Natural killer cell (primary cell): ENCODE results near the gene HBZ. TPM values are rescaled to one million over a fixed set of nuclear protein-coding genes. Genes with fewer than 3 reads are reported as not detected.

Source experiments
- ATAC-seq, 3 donors: fragments of 150-1000 bp in 2 of 3; fragments of 200-7000 bp in 1 of 3; cut with Tn5 transposase; 1 replicate in 1 of 3; 2 replicates in 2 of 3; pipeline ENCODE4 v1.10.0; 2021; ENCODE audit warnings: mild to moderate bottlenecking in 2 of 3, moderate library complexity in 2 of 3
- DNase-seq, 2 donors: peaks; one replicate each; pipeline versions ENCODE4 v3.0.0 to v3.0.0-alpha.2; 2013 to 2021; ENCODE audit warnings: mixed read lengths in 1 of 2
- H3K27ac ChIP-seq: one replicate; pipeline ENCODE4 v1.5.1; 2013; ENCODE audit warnings: mild to moderate bottlenecking, low read length
- H3K27me3 ChIP-seq: one replicate; pipeline ENCODE4 v1.6.1; 2013; ENCODE audit warnings: low read length; ENCODE audit not compliant: control insufficient read depth, insufficient read depth
- H3K36me3 ChIP-seq: one replicate; pipeline ENCODE4 v1.6.1; 2013; ENCODE audit warnings: low read length; ENCODE audit not compliant: control insufficient read depth, insufficient read depth
- H3K4me1 ChIP-seq: one replicate; pipeline ENCODE4 v1.6.1; 2013; ENCODE audit warnings: low read length; ENCODE audit not compliant: control insufficient read depth, insufficient read depth
- H3K4me3 ChIP-seq: one replicate; pipeline ENCODE4 v1.5.1; 2013; ENCODE audit warnings: low read length
- H3K9me3 ChIP-seq: one replicate; pipeline ENCODE4 v1.6.1; 2013; ENCODE audit warnings: low read length; ENCODE audit not compliant: control insufficient read depth, insufficient read depth
- H3K27ac Mint-ChIP-seq, 2 donors: one replicate each; pipeline ENCODE4 v1.8.0; 2022; ENCODE audit warnings: mild to moderate bottlenecking in 2 of 2, mixed read lengths in 2 of 2, moderate library complexity in 1 of 2
- H3K27me3 Mint-ChIP-seq, 2 donors: one replicate each; pipeline ENCODE4 v1.8.0; 2022; ENCODE audit warnings: low read depth in 2 of 2, mixed read lengths in 2 of 2
- H3K36me3 Mint-ChIP-seq: one replicate; pipeline ENCODE4 v1.8.0; 2022; ENCODE audit warnings: mixed read lengths
- H3K4me1 Mint-ChIP-seq, 2 donors: one replicate each; pipeline ENCODE4 v1.8.0; 2022; ENCODE audit warnings: mixed read lengths in 2 of 2
- H3K4me3 Mint-ChIP-seq: one replicate; pipeline ENCODE4 v1.8.0; 2022; ENCODE audit warnings: mild to moderate bottlenecking, moderate library complexity, mixed read lengths
- H3K9me3 Mint-ChIP-seq, 2 donors: one replicate each; pipeline ENCODE4 v1.8.0; 2022; ENCODE audit warnings: mixed read lengths in 2 of 2
- CTCF ChIP-seq: fragments of 200-600 bp; IDR thresholded peaks from one replicate; pipeline ENCODE4 v1.8.0; 2022; ENCODE audit warnings: antibody characterized with exemption
- WGBS: methylation state at CpG from one replicate; pipeline ENCODE4 v1.1.7; 2013; ENCODE audit warnings: missing lambda C conversion rate; ENCODE audit not compliant: insufficient coverage; 5-methylcytosine and 5-hydroxymethylcytosine counted together
- intact Hi-C: fragments of 100-400 bp; cut with micrococcal nuclease; formaldehyde crosslinking; loops from one replicate; pipeline ENCODE4 v1.14.2; 2022
- total RNA-seq, 4 donors: library from RNA; stranded (reverse); fragments of 120-200 nt in 1 of 4; gene quantifications; one replicate each; pipeline versions ENCODE4 v1.2.3 to v1.2.4, GENCODE V29; 2013 to 2022

Gene HBZ
- total RNA-seq, 3 donors from 2014 or later (not counting 1 experiment from before 2014, with no cell fraction given), result not detected

GRCh38 chr16:188674-189073 is 36.2 kb downstream of the HBZ start:
- H3K36me3 ChIP-seq, result peaks cover 46% of the 10 kb centered on the region
- H3K27ac Mint-ChIP-seq, result peak overlapping the region; percentile 49 to 59

GRCh38 chr16:189604-190186 is 37.3 kb downstream of the HBZ start:
- DNase-seq (no peak), ATAC-seq (no peak)
- WGBS, result 97% methylated on average over 34 of the region's 34 CpGs
- Histone ChIP-seq H3K4me3 (no peak overlapping the region), H3K27ac (no peak overlapping the region), H3K9me3 (no peaks in the 10 kb centered on the region), H3K36me3 (peaks cover 55% of the 10 kb centered on the region), H3K4me1 (no peaks in the 10 kb centered on the region), H3K27me3 (no peaks in the 10 kb centered on the region)
- peak overlapping the region; percentile 49 to 59 for H3K27ac Mint-ChIP-seq
- peaks cover 0 to 5% of the 10 kb centered on the region in 2 donors for H3K4me1 Mint-ChIP-seq
- no peaks in the 10 kb centered on the region for H3K27me3 Mint-ChIP-seq
- H3K4me3 Mint-ChIP-seq, result no peak overlapping the region
- intact Hi-C loops, result no loop called here
- no peak for TF ChIP-seq CTCF
- no peaks in the 10 kb centered on the region for H3K36me3 Mint-ChIP-seq
- H3K9me3 Mint-ChIP-seq, result no peaks in the 10 kb centered on the region

More at GRCh38 chr16:188674-189073, 36.2 kb downstream of the HBZ start:
- Mint-ChIP-seq H3K4me3 (no peak overlapping the region), H3K36me3 (no peaks in the 10 kb centered on the region), H3K27me3 (no peaks in the 10 kb centered on the region), H3K9me3 (no peaks in the 10 kb centered on the region), H3K4me1 (peaks cover 0 to 5% of the 10 kb centered on the region in 2 donors)
- ATAC-seq, result peak in 2 of 3 donors; percentile 57 to 67
- peak; percentile 17 for TF ChIP-seq CTCF
- no peak overlapping the region for H3K27ac ChIP-seq
- H3K9me3 ChIP-seq, result no peaks in the 10 kb centered on the region
- intact Hi-C loops, result no loop called here
- 63% methylated on average over 8 of the region's 8 CpGs for WGBS
- no peak overlapping the region for H3K4me3 ChIP-seq
- peak in 1 of 2 donors; percentile 56 for DNase-seq
- no peaks in the 10 kb centered on the region for H3K27me3 ChIP-seq
- H3K4me1 ChIP-seq, result no peaks in the 10 kb centered on the region

- Histone ChIP-seq H3K27ac (no peak overlapping the region), H3K36me3 (peaks cover 65% of the 10 kb centered on the region), H3K27me3 (no peaks in the 10 kb centered on the region), H3K4me1 (no peaks in the 10 kb centered on the region), H3K9me3 (no peaks in the 10 kb centered on the region), H3K4me3 (no peak overlapping the region)
- H3K4me3 Mint-ChIP-seq, result no peak overlapping the region
- H3K27ac Mint-ChIP-seq, result peak overlapping the region; percentile 11 to 27
- ATAC-seq (no peak), DNase-seq (no peak)
- TF ChIP-seq CTCF, result no peak
- H3K27me3 Mint-ChIP-seq, result no peaks in the 10 kb centered on the region
- peaks cover 0 to 5% of the 10 kb centered on the region in 2 donors for H3K4me1 Mint-ChIP-seq
- intact Hi-C loops, result no loop called here
- no peaks in the 10 kb centered on the region for H3K9me3 Mint-ChIP-seq
- H3K36me3 Mint-ChIP-seq, result no peaks in the 10 kb centered on the region
- WGBS, result 92% methylated on average over 4 of the region's 4 CpGs
Observed at GRCh38 chr16:191831-192230, 39.4 kb downstream of the HBZ start.

GRCh38 chr16:192686-193085 is 40.2 kb downstream of the HBZ start:
- no peaks in the 10 kb centered on the region for H3K9me3 Mint-ChIP-seq

More at GRCh38 chr16:192686-193085, 40.2 kb downstream of the HBZ start:
- H3K4me3 Mint-ChIP-seq, result no peak overlapping the region
- no peak overlapping the region for H3K27ac Mint-ChIP-seq
- no peaks in the 10 kb centered on the region for H3K36me3 Mint-ChIP-seq
- Histone ChIP-seq H3K4me1 (no peaks in the 10 kb centered on the region), H3K27me3 (no peaks in the 10 kb centered on the region), H3K36me3 (peaks cover 65% of the 10 kb centered on the region), H3K4me3 (no peak overlapping the region), H3K27ac (no peak overlapping the region), H3K9me3 (no peaks in the 10 kb centered on the region)
- intact Hi-C loops, result no loop called here
- DNase-seq (no peak), ATAC-seq (no peak)
- H3K27me3 Mint-ChIP-seq, result no peaks in the 10 kb centered on the region
- TF ChIP-seq CTCF, result no peak
- H3K4me1 Mint-ChIP-seq, result peaks cover 0 to 5% of the 10 kb centered on the region in 2 donors
- 98% methylated on average over 10 of the region's 11 CpGs for WGBS
